GDM1 (cell line): Measurements from ENCODE around the gene DPH1.
A peak's percentile ranks its signal among the peaks of the same experiment; 100 is the strongest.

Source experiments
- DNase-seq: peaks from one replicate; lab custom pipeline; 2025; lab: John Stamatoyannopoulos, UW

DPH1 gene

DNA sequence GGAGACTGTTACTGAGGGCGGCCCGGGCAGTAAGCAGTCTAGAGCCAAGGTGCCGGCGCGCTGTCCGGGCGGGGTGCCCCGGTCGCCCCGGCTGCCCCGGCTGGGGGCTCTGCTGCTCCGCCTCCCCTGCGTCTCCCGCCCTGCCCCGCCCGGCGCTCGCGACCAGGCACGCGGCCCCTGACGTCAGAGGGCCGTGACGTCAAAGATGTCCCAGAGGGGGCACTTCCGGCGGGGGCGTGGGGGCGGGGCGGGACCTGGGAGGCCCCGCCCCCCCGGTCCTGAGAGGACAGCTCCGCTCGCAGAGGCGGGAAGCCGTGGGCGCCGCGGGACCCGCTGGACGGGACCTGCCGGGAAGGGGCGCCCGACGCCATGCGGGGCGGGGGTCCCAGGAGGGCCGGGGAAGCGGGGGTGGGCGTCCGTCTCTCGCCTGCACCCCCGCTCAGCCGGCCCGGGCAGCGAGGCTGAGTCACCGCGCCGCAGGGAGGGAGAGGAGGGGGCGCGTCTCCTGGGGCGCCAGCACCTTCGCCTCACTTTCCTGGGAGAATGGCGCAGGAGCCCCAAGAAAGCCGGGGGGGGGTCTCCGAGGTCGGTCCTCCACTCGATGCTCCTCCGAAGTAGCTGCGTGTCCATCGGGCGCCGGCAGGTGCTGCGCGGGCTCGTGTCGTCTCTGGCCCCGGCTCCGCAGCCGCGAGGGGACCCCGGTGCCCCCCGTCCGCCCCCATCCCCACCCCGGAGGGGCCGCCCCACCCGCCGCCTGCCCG is 20.5 kb downstream of the DPH1 start:
- DNase-seq: peak; percentile 55

DNA sequence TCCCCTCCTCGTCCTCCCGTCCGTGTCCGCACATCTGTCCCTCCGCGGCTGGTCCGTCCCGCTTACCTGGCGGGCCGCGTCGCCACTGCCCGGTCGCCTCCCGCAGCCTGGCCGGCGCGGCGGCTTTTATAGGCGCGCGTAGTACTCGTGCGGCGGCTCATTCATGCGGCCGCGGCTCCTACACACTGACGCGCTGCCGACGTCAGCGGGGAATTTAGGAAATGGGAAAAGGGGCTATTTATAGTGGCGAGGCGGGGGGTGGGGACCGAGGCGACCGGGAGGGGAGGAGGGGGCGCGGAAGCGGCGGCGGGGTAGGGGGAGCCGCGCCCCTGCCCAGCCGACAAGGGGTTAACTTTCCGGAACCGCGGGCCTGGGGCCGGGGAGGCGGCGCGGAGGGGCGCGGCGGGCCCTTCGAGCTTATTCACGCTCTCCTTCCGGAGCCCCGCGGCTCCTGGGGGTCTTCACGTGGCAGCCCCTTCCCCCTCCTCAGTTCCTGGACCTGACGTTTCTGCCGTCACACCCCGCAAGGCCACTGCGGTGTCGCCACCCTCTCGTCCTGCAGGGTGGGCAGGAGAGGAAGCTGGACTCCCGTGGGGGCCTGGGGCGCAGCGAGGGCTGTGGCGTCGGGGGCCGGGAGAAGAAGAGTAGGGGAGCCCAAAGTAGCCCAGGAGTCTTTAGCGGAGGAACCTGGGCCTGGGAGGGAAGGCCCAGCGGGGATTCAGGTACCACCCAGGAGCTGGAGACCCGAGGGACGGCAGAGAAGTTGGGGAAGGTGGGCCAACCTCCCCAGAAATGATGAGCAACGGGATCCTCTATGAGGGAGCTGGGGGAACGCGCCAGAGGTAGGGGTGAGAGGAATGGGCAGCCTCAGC is 21.3 kb downstream of the DPH1 start:
- DNase-seq: no peak

DNA sequence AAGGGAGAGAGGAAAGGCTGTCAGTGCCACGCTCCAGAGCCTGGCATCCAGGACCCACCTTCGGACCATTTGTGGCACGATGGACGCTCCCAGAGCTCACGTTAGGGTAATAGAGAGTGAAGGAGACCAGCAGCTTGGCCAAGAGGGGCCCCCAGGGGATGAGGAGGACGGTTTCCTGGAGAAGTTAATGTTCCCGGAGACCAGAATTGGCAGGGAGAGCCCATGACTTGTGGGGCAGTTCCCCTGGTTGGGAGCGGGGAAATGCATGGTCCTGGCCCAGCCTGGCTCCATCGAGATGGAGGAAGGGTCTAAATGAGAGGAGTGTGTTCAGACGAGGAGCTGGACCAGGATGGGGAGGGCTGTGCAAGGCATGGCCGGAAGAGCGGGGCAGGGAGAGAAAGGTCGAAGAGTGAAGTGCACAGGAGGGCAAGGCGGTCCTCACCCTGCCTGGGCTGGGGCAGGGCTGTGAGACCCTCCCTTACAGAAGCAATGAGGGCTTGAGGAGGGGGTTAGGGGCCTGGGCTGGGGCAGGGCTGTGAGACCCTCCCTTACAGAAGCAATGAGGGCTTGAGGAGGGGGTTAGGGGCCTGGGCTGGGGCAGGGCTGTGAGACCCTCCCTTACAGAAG is 22.1 kb downstream of the DPH1 start:
- no peak for DNase-seq

DNA sequence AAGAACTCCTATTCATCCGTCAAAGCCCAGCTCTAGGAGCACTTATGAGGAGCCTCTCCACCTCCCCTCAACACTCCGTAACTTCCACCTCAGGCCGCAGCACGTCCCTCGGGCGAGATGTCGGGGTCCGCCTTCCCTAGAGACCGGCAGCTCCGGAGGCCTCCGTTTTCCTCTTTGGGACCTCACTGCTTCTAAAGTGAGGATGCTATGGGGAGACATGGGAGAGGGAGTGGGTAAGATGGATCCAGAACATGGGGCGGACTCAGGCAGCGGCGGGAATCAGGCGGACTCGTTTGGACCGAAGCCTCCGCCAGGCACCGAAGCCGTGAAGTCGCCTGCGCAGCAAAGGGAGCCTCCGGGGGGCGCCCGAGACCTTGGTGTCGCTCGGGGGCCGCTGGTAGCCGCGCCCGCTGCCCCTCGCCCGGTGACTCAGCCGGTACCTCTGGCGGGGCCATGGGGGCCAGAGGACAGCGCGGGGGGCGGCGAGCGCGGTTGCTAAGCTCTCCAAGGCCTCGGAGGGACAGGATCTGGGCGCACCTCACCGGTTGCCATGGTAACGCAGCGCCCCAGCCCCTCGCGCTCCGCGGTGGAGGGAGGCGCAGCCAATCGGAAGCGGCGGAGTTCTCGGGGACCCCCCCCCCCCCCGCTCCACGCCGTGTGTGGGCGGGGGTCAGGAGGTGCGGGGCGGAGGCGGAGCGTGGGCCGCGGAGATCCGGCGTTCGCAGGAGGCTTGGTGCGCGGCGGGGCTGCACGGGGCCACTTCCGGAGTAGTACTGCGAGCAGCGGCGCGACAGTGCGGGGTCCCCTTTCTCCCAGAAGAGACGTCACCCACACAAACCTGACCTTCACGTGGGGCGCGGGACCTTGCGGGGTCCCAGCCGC is 23.7 kb downstream of the DPH1 start:
- DNase-seq: peak; percentile 43

DNA sequence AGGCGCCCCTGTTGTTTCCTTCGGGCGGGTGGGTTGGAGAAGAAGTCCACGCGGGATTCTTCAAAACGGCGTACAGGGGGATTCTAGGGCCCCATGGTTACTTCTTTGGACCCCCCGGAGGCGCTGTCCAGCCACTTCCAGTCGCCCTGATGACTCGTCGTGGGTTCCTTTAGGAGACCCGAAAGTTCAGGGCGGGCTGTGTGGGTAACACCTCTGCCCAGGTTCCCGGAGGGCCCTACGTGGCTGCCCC is 24.2 kb downstream of the DPH1 start:
- DNase-seq: no peak

DNA sequence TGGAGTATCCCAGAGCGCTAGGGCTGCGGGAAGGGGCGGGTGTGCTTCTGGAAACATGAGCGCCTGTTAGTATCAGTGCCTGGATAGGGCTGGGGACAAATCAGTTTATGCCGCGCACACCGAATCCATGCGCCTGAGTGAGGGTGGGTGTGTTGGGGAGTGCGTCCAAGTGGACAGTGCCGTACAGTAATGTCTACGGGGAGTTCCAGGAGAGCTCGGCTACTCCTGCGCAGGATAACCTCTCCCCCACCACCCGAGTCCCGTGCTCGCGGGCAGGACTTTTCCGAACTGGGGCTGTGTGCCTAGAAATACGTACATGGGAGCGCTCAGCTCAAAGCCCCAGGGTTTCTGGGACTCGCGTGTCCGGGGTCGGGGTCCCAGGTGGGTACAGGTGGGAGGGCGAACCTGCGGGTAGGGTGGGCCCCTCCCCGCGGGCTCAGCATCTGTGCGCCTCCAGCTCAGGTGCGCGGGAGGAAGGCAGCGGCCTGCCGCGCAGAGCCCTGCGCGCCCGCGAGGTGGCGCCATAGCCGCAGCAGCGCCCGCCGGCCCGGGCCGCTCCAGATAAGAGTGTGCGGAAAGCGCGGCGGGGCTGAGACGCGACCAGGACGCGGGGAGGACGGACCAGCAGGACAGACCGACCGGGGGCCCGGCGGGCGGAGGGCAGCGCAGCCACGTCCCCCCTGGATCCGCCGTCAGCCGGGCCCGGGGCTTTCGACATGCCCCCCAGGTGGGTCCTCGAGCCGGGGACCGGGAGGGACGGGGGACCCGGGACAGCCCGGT is 24.7 kb downstream of the DPH1 start, which contains the start of gene HIC1:
Gene HIC1, plus strand, starts transcription at position 592 of the 780 bp plus-strand sequence. CDS start 1,588 bp downstream, outside the sequence.
- DNase-seq: peak; percentile 61

DNA sequence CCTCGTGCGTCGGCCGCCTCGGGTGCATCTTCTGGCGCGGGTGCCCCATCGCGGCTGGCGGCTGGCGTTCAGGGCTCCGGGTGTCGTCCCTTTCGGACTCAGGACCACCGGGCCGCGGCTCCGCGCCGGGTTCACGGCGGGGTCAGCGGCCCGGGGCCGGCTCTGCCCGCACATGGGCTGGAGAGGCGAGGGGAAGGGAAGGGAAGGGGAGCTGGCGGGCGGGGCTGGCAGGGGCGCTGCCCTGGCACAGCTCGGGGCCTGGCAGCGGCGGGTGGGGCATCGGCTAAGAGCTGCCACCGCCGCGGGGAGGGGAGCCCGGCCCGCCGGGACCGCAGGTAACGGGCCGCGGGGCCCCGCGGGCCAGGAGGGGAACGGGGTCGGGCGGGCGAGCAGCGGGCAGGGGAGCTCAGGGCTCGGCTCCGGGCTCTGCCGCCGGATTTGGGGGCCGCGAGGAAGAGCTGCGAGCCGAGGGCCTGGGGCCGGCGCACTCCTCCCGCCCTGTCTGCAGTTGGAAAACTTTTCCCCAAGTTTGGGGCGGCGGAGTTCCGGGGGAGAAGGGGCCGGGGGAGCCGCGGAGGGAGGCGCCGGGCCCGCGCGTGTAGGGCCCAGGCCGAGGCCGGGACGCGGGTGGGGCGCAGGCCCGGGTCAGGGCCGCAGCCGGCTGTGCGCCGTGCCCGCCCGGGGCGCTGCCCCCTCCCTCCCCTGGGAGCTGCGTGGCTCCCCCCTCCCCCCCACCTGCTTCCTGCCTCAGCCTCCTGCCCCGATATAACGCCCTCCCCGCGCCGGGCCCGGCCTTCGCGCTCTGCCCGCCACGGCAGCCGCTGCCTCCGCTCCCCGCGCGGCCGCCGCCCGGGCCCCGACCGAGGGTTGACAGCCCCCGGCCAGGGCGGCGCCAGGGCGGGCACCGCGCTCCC is 25.6 kb downstream of the DPH1 start:
- no peak for DNase-seq

DNA sequence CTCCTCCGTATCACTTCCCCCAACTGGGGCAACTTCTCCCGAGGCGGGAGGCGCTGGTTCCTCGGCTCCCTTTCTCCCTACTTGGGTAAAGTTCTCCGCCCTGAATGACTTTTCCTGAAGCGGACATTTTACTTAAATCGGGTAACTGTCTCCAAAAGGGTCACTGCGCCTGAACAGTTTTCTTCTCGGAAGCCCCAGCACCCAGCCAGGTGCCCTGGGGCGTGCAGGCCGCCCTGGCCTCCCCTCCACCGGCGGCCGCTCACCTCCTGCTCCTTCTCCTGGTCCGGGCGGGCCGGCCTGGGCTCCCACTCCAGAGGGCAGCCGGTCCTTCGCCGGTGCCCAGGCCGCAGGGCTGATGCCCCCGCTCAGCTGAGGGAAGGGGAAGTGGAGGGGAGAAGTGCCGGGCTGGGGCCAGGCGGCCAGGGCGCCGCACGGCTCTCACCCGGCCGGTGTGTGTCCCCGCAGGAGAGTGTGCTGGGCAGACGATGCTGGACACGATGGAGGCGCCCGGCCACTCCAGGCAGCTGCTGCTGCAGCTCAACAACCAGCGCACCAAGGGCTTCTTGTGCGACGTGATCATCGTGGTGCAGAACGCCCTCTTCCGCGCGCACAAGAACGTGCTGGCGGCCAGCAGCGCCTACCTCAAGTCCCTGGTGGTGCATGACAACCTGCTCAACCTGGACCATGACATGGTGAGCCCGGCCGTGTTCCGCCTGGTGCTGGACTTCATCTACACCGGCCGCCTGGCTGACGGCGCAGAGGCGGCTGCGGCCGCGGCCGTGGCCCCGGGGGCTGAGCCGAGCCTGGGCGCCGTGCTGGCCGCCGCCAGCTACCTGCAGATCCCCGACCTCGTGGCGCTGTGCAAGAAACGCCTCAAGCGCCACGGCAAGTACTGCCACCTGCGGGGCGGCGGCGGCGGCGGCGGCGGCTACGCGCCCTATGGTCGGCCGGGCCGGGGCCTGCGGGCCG is 26.5 kb downstream of the DPH1 start:
- no peak for DNase-seq

DNA sequence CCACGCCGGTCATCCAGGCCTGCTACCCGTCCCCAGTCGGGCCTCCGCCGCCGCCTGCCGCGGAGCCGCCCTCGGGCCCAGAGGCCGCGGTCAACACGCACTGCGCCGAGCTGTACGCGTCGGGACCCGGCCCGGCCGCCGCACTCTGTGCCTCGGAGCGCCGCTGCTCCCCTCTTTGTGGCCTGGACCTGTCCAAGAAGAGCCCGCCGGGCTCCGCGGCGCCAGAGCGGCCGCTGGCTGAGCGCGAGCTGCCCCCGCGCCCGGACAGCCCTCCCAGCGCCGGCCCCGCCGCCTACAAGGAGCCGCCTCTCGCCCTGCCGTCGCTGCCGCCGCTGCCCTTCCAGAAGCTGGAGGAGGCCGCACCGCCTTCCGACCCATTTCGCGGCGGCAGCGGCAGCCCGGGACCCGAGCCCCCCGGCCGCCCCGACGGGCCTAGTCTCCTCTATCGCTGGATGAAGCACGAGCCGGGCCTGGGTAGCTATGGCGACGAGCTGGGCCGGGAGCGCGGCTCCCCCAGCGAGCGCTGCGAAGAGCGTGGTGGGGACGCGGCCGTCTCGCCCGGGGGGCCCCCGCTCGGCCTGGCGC is 27.3 kb downstream of the DPH1 start:
- DNase-seq: no peak

DNA sequence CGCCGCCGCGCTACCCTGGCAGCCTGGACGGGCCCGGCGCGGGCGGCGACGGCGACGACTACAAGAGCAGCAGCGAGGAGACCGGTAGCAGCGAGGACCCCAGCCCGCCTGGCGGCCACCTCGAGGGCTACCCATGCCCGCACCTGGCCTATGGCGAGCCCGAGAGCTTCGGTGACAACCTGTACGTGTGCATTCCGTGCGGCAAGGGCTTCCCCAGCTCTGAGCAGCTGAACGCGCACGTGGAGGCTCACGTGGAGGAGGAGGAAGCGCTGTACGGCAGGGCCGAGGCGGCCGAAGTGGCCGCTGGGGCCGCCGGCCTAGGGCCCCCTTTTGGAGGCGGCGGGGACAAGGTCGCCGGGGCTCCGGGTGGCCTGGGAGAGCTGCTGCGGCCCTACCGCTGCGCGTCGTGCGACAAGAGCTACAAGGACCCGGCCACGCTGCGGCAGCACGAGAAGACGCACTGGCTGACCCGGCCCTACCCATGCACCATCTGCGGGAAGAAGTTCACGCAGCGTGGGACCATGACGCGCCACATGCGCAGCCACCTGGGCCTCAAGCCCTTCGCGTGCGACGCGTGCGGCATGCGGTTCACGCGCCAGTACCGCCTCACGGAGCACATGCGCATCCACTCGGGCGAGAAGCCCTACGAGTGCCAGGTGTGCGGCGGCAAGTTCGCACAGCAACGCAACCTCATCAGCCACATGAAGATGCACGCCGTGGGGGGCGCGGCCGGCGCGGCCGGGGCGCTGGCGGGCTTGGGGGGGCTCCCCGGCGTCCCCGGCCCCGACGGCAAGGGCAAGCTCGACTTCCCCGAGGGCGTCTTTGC is 28.0 kb downstream of the DPH1 start:
- no peak for DNase-seq

DNA sequence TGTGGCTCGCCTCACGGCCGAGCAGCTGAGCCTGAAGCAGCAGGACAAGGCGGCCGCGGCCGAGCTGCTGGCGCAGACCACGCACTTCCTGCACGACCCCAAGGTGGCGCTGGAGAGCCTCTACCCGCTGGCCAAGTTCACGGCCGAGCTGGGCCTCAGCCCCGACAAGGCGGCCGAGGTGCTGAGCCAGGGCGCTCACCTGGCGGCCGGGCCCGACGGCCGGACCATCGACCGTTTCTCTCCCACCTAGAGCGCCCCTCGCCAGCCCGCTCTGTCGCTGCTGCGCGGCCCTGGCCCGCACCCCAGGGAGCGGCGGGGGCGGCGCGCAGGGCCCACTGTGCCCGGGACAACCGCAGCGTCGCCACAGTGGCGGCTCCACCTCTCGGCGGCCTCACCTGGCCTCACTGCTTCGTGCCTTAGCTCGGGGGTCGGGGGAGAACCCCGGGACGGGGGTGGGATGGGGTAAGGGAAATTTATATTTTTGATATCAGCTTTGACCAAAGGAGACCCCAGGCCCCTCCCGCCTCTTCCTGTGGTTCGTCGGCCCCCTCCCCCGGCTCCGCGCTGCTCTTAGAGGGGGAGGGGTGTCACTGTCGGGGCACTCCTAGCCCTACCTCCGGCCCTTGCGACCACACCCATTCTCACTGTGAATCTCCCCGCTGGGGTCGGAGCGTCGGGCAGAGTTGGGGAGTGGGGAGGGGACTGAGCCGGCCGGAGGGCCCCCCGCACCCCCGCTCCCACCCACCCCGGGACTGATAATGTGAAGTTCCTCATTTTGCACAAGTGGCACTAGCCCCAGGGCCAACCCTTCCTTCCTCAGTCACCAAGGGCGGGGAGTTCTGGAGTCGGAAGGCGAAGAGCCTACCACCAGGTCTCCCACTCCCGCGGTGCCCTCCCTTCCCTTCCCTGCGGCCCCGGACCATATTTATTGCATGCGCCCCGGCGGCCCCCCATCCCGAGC is 28.9 kb downstream of the DPH1 start:
- peak; percentile 86 for DNase-seq

DNA sequence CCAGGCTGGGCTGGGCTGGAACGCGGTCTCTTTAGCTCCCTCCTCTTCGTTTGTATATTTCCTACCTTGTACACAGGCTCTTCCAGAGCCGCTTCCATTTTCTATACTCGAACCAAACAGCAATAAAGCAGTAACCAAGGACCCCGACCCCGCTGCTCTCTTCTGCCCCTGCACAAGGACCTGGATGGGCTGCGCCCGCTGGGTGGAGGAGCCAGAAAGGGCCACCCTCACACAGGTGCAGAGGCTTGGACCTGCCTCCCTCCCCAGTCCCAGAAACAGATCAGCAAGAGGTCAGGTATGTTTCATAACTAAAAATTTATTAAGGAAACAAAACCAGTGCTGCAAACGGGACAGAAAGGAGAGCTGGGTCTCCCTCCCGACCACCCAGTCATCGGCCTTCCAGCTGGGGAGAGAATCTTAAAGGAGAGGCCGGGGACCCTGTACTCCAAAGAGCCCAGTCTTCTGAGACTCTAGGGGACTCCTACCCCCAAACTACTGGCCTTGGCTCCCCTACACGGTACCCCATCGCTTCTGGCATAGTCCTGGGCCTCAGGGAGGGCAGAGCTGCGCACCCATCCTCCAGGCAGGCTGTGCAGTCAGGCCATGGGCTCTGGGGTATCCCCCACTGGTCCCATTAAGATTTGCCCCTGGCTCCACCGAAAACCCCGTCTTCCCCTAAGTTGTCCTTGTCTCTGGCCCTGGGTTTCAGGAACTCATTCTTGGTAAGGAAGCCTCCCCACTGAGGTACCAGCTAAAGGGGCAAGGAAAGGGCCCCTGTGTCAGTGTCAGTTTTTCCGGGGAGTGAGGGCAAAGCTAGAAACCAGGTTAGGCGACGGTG is 29.8 kb downstream of the DPH1 start:
- DNase-seq: no peak

DNA sequence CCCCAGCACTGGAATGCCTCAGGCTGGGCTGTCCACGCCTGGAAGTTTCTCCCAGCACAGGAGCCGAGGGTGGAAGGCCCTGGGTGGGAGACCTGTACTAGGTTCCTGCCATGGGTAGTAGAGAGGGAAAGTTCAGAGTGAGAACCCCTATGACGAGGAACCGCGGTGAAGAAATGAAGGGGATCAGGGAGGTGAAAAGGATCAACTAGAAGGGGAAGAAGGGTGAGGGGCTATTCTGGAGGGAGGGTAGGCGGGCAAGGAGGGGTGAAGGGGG is 30.4 kb downstream of the DPH1 start:
- DNase-seq: no peak

DNA sequence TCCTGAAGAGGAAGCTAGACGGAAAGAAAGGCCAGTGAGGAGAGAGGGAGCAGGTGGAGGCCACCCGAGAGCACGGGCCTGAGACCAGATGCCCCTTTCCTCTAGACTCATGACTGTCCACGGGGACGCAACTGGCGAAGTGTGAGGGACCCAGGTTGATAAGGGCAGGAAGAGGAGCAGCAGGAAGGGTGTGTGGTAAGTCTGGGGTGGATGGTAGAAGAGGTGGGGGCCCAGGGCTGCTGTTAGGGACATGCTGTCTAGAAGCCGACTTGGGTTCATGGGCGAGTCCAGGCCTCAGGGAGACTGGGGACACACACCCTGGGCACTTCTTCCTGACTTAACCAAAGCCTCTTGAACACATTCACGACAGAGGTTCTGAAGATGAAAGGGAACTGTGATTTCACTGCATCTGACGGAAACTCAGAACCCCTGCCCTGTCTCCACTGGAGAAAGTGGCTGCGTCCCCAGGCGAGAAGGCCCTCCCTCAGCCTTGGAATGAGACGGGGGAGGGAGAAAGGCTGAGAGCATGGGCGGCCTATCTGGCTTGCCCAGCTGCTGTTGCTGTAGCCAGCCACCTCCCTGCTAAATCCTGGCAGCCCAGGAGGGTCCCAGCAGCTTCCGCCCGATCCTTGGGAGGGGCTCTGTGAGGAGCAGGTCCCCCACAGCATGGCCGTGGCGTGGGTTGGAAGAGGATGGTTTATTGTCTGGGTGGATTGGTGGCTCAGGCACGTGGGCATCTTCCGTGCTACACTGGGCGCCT is 30.9 kb downstream of the DPH1 start:
- DNase-seq: no peak

DNA sequence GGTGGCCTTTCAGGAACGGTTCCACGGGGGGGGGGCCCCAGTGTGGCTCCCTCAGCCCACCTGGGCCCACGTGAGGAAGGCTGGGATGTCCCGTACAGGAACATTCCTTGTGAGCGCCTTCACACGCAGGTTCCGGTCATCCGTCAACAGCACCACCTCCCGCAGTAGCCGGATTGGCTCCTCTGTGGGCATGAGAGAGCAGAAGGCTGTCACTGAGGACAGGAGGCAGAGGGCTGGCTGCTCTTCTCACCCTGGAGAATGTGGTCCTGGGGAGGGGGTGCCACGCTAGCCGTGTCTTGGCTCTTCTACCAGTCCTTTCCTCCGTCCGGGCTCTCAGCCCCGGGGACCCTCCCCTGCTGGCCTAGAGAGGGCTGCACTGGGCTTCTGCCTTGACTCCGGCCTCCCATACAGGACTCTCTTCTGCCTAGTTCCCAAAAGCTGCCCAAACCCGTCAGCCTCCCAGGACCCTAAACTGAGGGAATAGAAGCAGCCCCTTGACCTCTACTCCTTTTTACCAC is 31.5 kb downstream of the DPH1 start:
- DNase-seq: no peak
